HCT116 (cell line): ENCODE measurements around the gene FABP3.

Experiments
- FOSL1 ChIP-seq: IDR thresholded peaks from 2 replicates; pipeline ENCODE4 v1.6.1; 2012; ENCODE audit warnings: low read depth
- TF ChIP-seq, protein P1 (sequence below), 3 experiments: fragments of 200-600 bp in 1 of 3; sonication (generic) in 1 of 3; IDR thresholded peaks in 2 of 3; conservative IDR thresholded peaks in 1 of 3; 2 replicates each; pipeline ENCODE4 v1.5.1; 2012 to 2017; ENCODE audit warnings: low read depth in 2 of 3, low read length in 2 of 3, antibody characterized with exemption in 1 of 3, borderline replicate concordance in 1 of 3, control low read depth in 1 of 3, mild to moderate bottlenecking in 1 of 3, mixed read lengths in 1 of 3, mixed run types in 1 of 3, moderate library complexity in 1 of 3; ENCODE audit not compliant: insufficient read depth in 1 of 3

DNA sequence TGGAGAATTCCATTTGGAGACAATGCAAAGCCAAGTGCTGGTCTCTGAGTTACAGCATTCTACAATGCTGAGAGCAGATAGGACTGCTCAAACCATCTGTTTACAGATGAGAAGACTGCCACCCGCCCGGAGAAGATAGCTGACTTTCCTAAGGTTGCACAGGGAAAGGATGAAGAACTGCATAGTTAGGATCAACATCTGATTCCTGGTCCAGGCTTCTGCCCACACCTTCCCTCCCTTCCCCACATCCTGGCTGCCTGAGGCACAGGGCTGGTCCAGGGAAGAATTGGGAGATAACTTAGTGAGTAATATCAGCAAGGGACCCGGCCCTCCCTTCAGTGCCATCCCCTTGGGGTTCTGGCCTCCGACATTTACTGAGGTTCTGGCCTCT is 42.1 kb upstream of the FABP3 start:
- TF ChIP-seq, protein P1, sequence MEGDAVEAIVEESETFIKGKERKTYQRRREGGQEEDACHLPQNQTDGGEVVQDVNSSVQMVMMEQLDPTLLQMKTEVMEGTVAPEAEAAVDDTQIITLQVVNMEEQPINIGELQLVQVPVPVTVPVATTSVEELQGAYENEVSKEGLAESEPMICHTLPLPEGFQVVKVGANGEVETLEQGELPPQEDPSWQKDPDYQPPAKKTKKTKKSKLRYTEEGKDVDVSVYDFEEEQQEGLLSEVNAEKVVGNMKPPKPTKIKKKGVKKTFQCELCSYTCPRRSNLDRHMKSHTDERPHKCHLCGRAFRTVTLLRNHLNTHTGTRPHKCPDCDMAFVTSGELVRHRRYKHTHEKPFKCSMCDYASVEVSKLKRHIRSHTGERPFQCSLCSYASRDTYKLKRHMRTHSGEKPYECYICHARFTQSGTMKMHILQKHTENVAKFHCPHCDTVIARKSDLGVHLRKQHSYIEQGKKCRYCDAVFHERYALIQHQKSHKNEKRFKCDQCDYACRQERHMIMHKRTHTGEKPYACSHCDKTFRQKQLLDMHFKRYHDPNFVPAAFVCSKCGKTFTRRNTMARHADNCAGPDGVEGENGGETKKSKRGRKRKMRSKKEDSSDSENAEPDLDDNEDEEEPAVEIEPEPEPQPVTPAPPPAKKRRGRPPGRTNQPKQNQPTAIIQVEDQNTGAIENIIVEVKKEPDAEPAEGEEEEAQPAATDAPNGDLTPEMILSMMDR (IDR thresholded peaks at IDR 0.05 in 2 of 3, conservative IDR thresholded peaks at IDR 0.05 in 1 of 3; ENCODE audit: borderline replicate concordance in 1 of 3, insufficient read depth in 1 of 3, low read depth in 2 of 3, low read length in 2 of 3) = no peak
- no peak for TF ChIP-seq FOSL1
